OCI-LY7 (cell line): Measurements from ENCODE around the gene HAPLN1.

ENCODE experiments used
- CTCF ChIP-seq: fragments of 200-600 bp; sonication (generic); conservative IDR thresholded peaks from 2 replicates; pipeline ENCODE4 v1.5.1; 2014; ENCODE audit warnings: mild to moderate bottlenecking, antibody characterized with exemption, low read length, moderate library complexity, mixed read lengths
- EZH2phosphoT487 ChIP-seq: fragments of 200-600 bp; sonication (generic); IDR thresholded peaks from 2 replicates; pipeline ENCODE4 v1.6.1; 2018; ENCODE audit warnings: low read depth, borderline replicate concordance, mild to moderate bottlenecking, mixed run types, antibody characterized with exemption, low read length, moderate library complexity, mixed read lengths

- TF ChIP-seq CTCF (no peak), EZH2phosphoT487 (no peak)
Observed at GRCh38 chr5:83715236-83716065, 5.2 kb downstream of the HAPLN1 start.
